Bone marrow (tissue), 2 donors: ENCODE data around the gene CDH22.

Experiments
- DNase-seq, 2 donors: peaks; one replicate each; lab custom pipeline; 2025; lab: John Stamatoyannopoulos, UW

CDH22 gene

DNA sequence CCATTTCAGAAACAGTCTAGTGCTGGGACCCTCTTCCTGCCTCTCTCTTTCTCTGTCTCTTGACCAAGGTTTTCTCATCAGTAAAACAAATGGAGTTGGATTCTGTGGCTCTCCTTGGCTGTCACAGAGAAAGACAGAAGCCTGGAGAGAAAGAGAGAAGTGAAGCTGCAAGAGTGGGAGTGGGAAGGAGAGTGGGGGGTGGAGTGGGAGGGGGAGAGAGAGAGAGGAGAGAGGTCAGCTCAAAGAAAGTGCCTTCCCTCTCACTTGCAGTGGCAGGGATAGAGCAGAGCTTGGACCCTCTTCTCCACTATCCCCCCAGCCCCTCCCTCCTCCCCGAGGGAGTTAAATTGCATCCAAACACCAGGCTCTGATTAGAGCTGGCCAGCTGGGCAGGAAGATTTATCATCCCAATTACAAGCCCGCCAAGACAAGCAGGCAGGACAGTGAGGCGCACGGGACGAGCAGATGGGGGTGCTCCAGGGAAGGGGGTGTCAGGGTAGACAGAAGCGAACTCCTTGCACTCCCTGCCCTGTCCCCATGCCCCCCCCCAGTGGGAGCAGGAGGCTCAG, 115.8 kb downstream of the CDH22 start:
- no peak for DNase-seq

DNA sequence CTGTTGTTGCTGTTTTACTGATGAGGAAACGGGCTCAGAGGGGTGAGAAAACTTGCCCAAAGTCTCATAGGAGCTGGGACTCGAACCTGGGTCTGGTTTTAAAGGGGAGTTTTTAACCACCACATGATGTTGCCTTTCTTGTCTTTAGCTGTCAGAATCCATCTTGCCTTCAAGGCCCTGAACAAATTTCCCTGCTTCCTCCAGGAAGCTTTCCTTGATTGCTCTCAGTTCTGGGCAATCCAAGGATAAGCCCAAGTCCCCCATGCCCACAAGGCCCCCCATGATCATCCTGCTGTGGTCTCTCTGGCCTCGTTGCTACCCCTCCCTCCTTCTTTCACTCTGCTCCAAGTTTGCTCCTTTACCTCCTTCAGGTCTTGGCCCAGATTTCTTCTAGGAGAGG, 116.7 kb downstream of the CDH22 start:
- no peak for DNase-seq

DNA sequence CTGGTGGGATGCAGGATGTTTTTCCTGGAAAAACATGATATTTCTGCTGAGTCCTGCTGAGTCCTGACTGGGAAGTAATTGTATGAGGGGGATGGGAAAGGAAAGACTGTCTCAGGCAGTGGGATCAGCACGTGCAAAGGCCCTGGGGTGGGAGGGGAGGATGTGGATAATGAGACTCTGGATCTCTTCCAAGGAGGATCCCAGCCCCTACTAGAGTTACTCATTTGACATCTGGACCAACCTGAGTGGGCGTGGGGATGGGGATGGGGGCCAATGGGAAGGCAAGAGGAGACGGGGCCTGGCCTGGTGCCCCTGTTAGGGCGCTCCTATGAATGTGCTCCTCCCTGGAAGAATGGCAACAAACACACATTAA, 117.1 kb downstream of the CDH22 start:
- DNase-seq = no peak

DNA sequence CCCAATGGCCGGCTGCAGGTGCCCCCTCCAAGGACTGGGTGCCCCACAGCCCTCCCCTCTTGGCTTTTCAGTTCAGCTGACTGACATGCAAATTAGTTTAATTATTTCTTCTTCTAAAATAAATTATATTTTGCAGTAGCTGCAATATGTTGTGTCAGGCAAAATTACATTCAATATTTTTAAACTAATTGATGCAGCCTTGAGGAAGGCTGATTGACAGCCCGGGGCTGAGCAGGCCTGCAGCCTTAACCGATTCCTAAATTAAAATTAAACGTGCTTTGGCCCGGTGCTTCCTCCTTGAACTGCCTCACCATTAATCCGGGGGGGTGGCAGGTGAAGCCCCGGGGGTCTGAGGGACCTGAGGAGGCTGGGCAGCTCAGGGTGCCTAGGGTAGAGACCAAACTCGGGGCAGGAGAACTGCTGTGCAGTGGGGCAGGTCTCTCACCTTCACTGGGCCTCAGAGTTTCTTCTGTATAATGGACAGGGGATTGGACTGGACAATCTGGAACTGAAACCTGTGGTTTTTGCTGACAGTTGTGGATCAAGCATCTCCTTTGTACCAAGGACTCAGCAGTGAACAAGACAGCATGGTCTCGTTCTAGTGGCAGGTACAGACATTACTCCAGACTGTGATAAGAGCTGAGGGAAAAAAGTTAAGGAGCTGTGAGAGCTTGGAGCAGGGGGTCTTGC, 117.7 kb downstream of the CDH22 start:
- DNase-seq = no peak

DNA sequence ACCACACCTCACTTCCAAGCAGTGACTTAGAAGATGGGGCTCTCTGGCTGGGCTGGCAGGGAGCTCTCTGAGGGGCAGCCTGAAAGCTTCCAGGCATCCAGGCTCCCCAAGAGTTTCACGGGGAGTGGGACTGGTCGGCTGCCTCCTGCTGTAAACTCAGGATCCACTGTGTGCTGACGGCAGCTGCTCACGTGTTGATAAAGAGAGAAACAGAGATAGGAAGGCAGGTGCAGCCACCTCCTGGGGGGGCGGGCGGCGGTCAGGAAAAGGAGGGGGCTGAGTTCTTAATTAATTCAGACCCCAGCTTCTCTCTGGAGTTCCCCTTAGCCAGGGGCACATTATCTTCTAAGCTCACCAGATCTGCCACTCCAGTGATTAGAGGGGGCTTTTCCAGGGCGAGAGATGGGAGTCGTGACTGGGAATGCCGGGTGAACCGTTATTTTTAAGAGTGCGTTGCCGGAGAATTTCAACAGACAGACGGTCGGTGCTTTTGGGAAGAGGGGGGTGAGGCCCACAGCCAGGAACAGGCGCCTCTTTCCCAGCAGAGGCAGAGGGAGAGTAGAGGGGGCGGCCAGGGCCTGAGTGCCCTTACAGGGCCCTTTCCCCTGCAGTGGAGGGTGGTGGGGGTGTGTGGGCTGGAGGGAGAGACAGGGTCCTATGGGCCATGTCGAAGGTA, 119.3 kb downstream of the CDH22 start:
- no peak for DNase-seq

DNA sequence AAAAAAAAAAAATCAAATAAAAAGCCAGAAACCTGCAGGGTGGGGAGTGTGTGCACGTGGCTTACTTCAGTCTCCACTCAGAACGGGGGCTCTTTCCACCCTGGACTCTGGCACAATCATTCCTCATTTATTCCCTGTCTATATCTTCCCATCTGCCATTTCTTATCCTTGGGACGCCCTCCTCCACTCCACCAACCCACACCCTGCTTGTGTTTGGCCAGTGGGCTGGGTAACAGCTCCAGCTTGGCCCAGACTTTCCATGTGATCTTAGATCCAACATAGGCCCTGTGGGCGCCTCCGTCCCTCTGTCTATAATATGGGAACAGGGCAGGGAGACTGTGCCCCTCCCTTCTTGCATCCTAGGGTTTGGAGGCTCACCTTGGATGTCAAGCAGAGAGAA, 122.1 kb downstream of the CDH22 start:
- DNase-seq = no peak

DNA sequence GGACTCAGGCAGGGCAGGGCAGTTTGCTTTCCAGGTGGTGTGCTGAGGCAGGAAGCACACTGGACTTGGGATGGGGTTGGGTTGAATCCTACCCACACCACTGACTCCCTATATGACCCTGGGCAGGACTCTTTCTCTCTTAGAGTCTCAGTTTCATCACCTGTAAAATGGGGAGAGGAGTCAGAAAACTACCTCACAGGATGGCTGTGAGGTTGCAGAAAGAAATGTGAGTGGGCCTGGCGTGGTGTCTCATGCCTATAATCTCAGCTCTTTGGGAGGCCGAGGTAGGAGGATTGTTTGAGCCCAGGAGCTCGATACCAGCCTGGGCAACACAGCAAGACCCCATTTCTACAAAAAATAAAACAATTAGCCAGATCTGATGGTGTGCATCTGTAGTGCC, 122.9 kb downstream of the CDH22 start:
- DNase-seq = no peak

DNA sequence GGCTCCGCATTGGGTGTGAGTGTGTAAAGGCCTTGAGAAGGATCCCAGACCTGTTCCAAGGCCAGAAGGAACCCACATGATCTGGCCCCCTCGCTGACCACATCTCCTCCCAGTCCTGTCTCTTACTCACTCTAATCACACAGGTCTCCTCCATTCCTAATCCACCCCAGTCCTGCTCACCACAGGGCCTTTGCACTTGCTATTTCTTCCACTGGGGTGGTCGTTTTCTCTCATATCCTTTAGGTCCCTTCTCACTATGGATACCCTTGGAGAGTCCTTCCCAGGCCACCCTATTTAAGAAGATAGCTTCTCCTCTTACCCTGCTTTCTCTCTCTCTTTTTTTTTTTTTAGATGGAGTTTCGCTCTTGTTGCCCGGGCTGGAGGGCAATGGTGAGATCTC, 124.5 kb downstream of the CDH22 start:
- no peak for DNase-seq

DNA sequence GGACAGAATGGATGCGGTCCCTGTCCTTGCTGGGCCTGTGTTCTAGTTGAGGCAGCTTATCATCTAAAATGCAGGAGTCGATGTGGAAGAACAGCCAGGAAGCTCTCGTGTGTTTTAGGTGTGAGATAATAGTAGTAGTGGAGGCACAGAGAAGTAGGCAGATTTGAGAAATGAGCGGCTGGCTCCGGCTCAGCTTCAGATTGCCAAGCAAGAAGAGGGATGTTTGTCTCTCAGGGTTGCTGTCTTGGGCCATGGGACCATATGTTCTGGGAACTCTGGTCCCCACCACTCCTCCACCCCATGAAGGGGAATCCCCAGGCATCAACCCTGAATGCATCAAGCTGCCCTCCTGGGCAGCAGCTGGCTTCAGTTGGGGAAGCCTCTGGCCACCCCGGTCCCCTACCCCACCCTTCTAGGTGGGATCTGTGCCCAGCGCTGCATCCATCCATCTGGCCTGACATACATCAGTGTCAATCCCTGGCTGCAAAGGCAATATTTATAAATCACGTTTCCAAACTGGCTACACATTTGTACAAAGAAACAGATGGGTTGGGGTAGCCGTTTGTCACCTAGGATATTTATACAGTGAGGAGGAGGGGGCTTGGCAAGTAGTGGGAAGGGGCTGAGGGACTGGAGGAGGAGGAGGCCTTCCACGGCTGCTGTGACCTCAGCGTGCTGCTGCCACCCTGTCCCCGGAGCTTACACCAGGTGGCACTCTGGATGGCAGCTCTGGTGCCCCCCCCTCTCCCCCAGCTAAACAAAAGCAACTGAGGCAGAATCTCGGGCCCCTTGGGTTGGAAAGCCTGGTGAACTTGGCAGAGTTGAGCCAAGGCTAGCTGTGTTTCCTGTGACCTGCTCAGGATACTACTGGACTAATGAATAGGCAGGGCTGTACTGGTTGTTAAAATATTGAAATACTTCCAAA, 125.8 kb downstream of the CDH22 start:
- no peak for DNase-seq

DNA sequence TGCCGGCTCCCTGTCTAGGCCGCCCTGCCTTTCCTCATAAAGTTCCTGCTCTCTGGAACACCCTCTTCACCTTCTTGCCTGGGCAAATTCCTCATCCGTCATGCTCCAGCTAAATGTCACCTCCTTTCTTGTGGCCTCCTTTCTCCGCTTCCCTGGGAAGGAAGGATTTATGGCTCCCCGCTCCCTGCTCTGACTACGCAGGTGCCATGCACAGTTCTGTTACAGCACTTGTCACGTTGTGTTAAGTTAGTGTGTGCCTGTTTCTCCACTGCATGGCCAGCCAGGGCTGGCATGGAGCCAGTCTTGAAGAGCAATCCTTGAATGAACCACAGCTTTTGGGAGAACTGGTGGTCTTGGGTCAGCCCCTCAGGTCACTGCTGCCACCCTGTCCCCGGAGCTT, 128.4 kb downstream of the CDH22 start:
- no peak for DNase-seq

DNA sequence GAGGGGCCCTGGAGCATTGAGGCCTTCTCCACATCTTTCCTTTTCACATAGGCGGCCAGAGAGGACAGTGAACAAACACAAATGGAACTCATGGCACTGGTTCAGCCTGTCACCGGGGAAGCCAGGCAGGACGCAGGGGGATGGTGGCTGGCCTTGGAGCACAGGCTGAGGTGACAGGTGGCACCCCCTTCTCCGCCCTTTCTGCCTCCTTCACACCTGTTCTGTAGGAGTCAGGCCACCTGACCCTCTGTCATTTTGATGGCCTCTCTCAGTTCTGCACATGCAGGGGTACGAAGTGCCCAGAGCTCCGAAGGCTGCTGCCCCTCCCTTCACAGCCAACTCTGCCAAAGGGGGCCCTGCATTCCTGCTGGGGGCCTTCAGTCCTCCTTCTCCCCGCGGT, 129.4 kb downstream of the CDH22 start:
- DNase-seq = no peak

DNA sequence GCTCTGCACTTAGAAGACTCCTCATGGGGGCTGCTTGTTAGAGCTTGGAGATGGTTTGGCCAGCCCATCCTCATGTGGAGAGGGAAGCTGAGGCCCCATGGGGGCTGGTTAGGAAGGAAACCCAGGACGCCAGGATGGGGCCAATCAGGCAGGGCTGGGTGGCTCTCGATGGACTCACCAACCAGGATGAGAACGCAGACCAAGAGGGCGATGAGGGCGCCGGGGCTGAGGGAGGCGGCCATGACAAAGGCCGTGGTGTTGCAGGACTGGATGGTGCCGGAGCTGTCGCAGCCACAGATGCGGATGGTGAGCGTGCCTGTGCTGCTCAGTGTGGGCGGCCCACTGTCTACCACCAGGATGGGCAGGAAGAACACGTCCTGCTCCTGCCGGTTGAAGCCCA, 130.5 kb downstream of the CDH22 start:
- no peak for DNase-seq

DNA sequence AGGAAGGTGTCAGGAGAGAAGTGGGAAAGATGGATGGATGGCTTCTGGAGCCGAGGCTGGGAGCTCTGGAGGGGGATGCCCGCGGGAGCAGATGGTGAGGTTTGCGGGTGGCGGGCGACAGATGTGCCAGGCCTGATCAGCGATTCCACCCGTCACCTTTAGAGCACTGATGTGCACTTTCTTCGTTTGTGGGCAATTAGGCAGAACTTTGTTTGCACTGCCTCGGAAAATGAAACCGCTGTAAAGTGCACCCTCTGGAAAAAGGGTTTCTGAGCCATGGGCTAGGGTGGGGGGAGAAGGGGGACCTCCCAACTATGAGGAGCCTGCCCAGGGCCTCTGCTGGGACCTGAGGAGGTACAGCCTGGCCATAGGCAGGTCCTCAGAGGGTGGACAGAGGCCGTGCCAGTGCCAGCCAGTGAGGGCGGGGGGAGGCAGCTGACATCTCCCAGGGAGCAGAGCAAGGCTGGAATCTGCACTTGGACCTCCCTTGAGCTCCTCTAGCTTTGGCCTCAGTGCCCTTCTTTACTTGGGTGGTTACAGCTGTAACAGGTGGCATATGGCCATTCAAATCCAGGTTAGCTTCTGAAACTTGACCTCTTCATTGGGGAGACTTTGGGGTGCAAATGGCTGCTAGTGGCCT, 131.4 kb downstream of the CDH22 start:
- no peak for DNase-seq

DNA sequence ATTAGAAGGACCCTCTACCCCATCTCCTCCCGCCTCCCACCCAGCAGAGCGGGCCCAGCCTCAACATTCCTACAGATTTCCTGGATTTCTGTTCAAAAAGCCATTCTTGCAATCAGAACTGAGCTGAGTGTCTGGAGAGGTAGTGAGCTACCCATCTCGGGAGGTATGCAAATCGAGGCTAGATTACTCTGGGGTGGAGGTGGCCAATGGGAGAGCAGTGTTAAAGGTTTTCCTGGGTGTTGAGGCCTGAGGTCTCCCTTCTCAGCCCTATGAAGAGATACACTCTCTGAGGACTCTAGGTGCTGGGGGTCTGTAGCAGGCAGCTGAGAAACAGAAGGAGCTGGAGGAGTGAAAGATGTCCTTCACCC, 133.2 kb downstream of the CDH22 start:
- DNase-seq = no peak

DNA sequence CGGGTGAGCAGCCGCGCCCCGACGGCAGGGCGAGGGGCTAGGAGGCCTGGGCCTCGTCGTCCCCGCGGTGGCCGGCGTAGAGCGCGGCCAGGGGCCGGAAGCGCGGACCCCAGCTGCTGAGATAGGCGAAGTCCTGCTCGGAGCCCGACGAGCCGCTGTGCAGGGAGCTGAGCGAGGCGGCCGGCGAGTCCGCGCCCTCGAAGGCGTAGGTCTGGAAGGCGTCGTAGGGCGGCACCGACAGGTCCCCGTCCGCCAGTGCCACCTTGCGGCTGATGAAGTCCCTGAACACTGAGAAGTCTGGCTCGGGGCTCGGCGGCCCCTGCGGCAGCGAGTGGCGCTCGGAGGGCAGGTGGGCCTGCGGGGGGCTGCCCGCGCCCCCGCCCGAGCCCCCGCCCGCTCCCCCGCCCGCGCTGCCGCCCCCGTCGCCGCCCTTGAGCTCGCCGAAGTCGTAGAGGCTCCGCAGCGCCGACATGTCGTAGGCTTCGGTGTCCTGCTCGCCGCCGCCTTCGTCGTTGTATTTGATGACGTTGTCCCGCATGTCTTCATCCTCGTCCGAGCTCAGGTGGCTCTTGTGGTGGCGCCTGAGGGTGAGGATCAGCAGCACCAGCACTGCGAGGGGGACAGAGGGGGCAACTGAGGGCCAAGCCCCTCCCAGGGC, 133.7 kb downstream of the CDH22 start:
- DNase-seq = peak in 1 of 2 donors; percentile 17

DNA sequence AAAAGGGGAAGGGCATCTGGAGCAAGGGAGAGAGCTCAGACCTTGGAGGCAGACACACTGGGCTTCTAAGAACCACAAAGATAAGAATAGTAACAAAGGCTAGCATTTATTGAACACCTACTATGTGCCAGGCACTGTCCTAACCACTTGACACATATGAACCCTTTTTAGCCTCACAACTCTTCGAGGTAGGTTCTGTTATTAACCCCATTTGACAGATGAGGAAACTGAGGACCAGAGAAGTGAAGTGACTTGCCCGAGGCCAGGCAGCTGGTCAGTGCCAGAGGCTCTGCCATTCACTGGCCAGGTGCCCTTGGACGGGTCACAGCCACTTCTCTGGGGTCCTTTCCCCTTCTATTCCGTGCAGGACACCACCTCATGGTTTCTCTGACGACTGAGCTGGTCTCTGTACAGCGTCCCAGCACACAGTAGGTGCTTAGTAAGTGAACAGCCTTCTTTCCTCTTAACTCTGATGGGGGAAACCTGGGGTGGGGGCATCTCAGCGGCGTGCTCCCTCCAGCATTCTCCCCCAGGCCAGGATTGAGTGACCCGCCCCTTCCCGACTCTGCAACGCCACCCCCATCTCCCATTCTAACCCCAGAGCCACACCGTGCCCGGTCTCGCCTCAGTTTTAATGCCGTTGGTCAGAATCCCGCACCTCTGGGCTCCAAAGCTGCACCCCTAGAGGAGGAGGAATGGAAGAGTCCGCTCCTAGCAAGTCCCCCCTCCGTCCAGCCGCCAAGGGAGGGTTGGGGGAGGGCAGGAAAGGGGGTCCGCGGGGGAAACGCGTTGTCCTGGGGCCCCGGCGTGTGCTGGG, 134.4 kb downstream of the CDH22 start:
- no peak for DNase-seq

DNA sequence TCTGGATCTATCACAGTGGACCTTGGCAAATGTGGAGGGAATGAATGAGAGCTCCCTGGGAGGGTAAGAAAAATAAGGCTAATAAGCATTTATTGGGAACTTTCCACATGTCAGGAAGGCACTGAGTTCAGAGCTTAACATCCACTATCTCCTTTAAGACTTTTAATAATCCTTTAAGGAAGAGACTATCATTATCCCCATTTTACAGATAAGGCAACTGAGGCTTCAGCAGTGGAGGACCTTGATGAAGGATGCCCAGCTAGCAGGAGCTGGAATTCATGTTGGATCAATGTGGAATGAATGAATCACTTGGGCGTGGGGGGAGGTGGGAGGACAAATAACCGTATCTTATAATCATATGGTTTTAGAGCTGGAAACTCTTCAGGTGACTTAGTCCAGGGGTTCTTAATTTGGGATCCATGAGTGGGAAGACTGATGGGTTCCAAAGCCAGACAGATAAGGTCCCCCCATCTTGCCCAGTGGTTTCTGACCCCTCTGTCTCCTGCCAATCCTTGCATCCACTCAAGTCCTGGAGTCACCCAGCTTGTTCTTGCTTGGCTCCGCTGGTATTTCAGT, 135.2 kb downstream of the CDH22 start:
- DNase-seq = no peak

DNA sequence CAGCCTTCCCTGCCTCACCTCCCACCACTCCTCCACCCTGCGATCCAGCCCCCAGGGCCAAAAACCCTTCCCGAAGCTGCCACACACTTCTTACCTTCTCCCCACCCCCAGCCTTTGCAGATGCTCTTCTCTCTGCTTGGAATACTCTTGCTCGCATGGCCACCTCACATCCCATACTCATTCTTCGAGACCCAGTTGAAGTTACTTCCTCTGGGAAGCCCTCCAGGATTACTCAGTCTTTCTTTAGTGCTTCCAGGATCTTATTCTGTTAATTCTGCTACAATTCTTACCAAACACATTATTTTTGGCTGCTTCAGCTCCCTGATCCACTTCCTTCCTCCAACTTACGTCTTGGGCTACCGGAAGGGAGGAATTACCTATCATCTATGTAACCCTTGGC, 135.8 kb downstream of the CDH22 start:
- DNase-seq = no peak

DNA sequence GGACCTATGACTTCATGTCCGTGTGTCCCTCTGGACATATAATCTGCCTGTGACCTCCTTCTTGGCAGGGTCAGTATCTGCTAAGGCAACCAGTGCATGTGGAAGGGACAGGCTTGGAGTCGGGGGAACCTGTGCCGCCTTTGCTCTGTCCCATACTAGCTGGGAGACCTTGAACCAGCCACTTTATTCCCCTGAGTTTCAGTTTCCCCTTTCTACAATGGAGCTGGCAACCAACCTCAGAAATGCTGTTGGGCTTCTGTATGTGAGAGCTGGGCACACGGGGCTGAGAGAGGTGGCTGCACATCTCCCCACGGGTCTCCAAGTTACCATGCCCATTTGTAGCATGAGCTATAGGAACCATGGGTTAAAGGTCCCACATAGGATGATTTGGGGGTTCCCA, 136.4 kb downstream of the CDH22 start:
- DNase-seq = no peak

DNA sequence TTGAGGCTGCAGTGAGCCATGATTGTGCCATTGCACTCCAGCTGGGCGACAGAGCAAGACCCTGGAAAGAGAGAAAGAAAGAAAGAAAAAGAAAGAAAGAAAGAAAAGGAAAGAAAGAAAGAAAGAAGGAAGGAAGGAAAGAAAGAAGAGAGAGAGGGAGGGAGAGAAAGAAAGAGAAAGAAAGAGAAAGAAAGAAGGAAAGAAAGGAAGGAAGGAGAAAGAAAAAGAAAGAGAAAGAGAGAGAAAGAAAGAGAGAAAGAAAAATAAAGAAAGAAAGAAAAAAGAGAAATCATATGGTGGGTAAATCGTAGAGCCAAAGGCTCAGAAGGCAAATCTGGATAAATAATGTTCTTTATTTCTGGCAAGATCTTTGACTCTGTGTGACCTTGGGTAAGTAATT, 136.8 kb downstream of the CDH22 start:
- no peak for DNase-seq
